Breast epithelium (tissue), 3 donors: Measurements from ENCODE around the gene EXPH5.

ENCODE experiments used
- POLR2A ChIP-seq: fragments of 450-650 bp; IDR thresholded peaks from one replicate; pipeline ENCODE4 v1.6.1; 2016; ENCODE audit warnings: antibody characterized with exemption, mild to moderate bottlenecking, moderate library complexity
- POLR2AphosphoS5 ChIP-seq, 3 donors: sonication (generic); formaldehyde crosslinking; IDR thresholded peaks; one replicate each; pipeline ENCODE4 v1.6.1; 2017; ENCODE audit warnings: antibody characterized with exemption in 3 of 3
- TF ChIP-seq, protein P1 (sequence below), 3 donors: fragments of 450-650 bp; IDR thresholded peaks; one replicate each; pipeline ENCODE4 v1.5.1; 2016 to 2017; ENCODE audit warnings: antibody characterized with exemption in 3 of 3, mild to moderate bottlenecking in 3 of 3, moderate library complexity in 3 of 3

DNA sequence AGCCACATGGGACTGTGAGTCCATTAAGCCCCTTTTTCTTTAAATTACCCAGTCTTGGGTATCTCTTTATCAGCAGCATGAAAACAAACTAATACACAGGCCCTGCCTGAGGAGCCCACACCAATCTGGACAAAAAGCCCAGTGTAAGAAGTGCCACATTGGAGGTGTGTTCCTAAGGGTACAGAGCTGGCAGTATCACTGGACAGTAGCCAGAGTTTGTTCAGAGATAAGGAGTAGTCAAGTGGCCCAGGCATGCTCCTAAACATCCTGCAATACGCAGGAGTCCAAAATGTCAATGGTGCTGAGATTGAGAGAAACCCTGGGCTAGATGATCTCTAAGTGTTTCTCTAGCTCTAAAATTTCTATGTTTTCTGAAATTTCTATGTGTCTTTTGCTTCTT is 68.4 kb downstream of the EXPH5 start:
- TF ChIP-seq POLR2AphosphoS5 (IDR thresholded peaks at IDR 0.05) = no peak
- TF ChIP-seq, protein P1, sequence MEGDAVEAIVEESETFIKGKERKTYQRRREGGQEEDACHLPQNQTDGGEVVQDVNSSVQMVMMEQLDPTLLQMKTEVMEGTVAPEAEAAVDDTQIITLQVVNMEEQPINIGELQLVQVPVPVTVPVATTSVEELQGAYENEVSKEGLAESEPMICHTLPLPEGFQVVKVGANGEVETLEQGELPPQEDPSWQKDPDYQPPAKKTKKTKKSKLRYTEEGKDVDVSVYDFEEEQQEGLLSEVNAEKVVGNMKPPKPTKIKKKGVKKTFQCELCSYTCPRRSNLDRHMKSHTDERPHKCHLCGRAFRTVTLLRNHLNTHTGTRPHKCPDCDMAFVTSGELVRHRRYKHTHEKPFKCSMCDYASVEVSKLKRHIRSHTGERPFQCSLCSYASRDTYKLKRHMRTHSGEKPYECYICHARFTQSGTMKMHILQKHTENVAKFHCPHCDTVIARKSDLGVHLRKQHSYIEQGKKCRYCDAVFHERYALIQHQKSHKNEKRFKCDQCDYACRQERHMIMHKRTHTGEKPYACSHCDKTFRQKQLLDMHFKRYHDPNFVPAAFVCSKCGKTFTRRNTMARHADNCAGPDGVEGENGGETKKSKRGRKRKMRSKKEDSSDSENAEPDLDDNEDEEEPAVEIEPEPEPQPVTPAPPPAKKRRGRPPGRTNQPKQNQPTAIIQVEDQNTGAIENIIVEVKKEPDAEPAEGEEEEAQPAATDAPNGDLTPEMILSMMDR (IDR thresholded peaks at IDR 0.05) = no peak
- TF ChIP-seq POLR2A = no peak
